Ovary (tissue), 3 donors: ENCODE results near the gene PLSCR1.

Experiments
- EP300 ChIP-seq: sonication (generic); formaldehyde crosslinking; IDR thresholded peaks from one replicate; pipeline ENCODE4 v1.6.1; 2017; ENCODE audit warnings: antibody characterized with exemption
- POLR2A ChIP-seq: fragments of 450-650 bp; IDR thresholded peaks from one replicate; pipeline ENCODE4 v1.6.1; 2017; ENCODE audit warnings: antibody characterized with exemption, mild to moderate bottlenecking, moderate library complexity
- TF ChIP-seq, protein P1 (sequence below), 3 donors: fragments of 450-650 bp in 2 of 3; fragments of 200-600 bp in 1 of 3; IDR thresholded peaks; one replicate each; pipeline versions ENCODE4 v1.5.1 to v1.8.0; 2016 to 2022; ENCODE audit warnings: antibody characterized with exemption in 3 of 3, mild to moderate bottlenecking in 1 of 3
- donor health status: DM: no; HTN: no; CAD: no.

DNA sequence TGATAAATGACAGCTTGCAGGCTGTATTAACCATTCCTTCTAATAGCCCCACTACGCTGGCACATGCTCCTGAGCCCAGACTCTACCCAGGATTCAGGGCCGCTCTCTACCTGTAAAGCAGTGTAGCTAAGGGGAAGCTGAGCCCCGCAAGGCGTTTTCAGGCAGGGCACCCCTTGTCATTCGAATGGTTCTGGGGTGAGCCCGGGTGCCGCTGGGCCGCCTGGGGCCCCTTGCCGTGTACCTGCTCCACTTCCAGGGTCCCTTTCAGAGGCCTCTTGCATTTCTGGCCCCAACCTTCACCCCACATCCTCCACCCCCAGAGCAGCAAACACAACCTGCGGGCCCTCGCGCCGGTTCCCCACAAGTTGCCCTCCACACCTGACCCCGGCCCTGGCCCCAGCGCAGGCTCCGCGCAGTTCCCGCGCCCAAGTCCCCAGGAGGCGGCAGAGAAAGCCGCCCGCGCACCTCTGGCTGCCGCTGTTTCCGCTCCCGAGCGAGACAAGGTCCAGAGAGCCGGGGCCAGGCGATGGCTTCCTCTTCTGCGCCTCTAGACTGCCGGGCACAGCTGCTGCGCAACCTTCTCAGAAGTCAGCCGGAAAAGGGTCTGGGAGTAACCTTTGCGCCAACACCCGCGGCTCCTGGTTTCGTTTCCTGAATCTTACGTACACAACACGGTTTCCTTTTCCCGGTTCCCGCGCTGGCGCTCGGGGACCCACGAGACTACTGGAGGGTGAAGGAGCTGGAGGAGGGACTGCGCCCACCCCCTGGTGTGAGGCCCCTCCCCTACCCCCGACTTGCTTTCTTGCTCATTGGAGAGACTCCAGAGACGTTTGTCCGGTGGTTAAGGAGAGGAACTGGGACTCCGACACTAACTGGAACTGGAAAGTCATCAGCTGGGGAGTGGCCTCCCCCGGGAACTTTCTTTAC lies at the start of gene PLSCR1:
- TF ChIP-seq, protein P1, sequence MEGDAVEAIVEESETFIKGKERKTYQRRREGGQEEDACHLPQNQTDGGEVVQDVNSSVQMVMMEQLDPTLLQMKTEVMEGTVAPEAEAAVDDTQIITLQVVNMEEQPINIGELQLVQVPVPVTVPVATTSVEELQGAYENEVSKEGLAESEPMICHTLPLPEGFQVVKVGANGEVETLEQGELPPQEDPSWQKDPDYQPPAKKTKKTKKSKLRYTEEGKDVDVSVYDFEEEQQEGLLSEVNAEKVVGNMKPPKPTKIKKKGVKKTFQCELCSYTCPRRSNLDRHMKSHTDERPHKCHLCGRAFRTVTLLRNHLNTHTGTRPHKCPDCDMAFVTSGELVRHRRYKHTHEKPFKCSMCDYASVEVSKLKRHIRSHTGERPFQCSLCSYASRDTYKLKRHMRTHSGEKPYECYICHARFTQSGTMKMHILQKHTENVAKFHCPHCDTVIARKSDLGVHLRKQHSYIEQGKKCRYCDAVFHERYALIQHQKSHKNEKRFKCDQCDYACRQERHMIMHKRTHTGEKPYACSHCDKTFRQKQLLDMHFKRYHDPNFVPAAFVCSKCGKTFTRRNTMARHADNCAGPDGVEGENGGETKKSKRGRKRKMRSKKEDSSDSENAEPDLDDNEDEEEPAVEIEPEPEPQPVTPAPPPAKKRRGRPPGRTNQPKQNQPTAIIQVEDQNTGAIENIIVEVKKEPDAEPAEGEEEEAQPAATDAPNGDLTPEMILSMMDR (IDR thresholded peaks at IDR 0.05), result peak in 1 of 3 donors; percentile 8
- TF ChIP-seq POLR2A (peak; percentile 83), EP300 (peak; percentile 94)
